Right lobe of liver (tissue), 4 donors: Measurements from ENCODE around the gene ALG9.

Source experiments
- CTCF ChIP-seq, 4 donors: fragments of 200-600 bp in 3 of 4; fragments of 450-650 bp in 1 of 4; IDR thresholded peaks; one replicate each; pipeline versions ENCODE4 v1.5.1 to v1.8.0; 2016 to 2022; ENCODE audit warnings: antibody characterized with exemption in 4 of 4, mild to moderate bottlenecking in 2 of 4
- POLR2A ChIP-seq: fragments of 450-650 bp; IDR thresholded peaks from one replicate; pipeline ENCODE4 v1.6.1; 2017; ENCODE audit warnings: antibody characterized with exemption, mild to moderate bottlenecking
- donor health status: DM: no; HTN: no; CAD: no.
- donor health status: DM: no; HTN: no; CAD: no.
- donor health status: DM: no; HTN: yes; CAD: no.

DNA sequence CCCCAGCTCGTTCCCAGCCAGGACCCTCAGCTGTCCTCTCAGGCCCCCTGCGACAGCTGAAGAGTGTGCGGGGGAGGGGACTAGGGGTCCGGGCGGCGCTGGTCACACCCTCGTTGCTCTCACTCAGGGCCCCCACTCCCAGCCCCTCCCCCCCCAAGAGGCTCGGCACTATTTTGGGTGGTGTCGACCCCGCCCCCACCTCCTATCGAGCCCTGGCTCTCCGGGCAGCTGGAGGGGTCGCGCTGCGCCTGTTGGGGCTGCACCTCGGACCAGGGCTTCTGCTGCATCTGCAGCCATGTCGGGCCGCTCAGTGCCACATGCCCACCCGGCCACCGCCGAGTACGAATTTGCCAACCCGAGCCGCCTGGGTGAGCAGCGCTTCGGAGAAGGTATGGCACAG is 41.2 kb upstream of the ALG9 start, which contains the start of gene HSPB2:
- TF ChIP-seq POLR2A = no peak
- no peak for TF ChIP-seq CTCF (IDR thresholded peaks at IDR 0.05)
